Skeletal muscle cell (primary cell): ENCODE results near the gene LRIG2.
"Not testable (repeated sequence)": the region's sequence is repeated elsewhere in the genome, so short reads cannot be mapped to it uniquely, and the experiment has no call there.

Experiments used
- DNase-seq: peaks from one replicate; pipeline ENCODE4 v3.0.0-alpha.2; 2010; ENCODE audit warnings: low read depth
- H3K4me3 ChIP-seq: 2 replicates; pipeline ENCODE4 v1.5.1; 2011; ENCODE audit warnings: low read depth, mild to moderate bottlenecking, control low read depth, low read length, moderate library complexity

LRIG2 gene

GRCh38 chr1:113072757-113073478 is at the start of gene LRIG2:
LRIG2 (plus strand) TSS chr1:113073198; CDS start chr1:113073407, 209 bp downstream.
- peak within 1 kb of the TSS; percentile 93 for H3K4me3 ChIP-seq

GRCh38 chr1:113023316-113023715 is 49.7 kb upstream of the LRIG2 start:
- not testable (repeated sequence) for H3K4me3 ChIP-seq, DNase-seq

More at GRCh38 chr1:113072757-113073478, at the start of gene LRIG2:
- peak; percentile 91 for DNase-seq

GRCh38 chr1:113027007-113027406 is 46.0 kb upstream of the LRIG2 start:
- no peak for DNase-seq
- H3K4me3 ChIP-seq, result no peak overlapping the region

GRCh38 chr1:113027449-113027848 is 45.5 kb upstream of the LRIG2 start:
- no peak overlapping the region for H3K4me3 ChIP-seq
- no peak for DNase-seq

- DNase-seq, result no peak
- no peak overlapping the region for H3K4me3 ChIP-seq
Measured at GRCh38 chr1:113029822-113030221, 43.2 kb upstream of the LRIG2 start.

GRCh38 chr1:113031171-113031933 is 41.6 kb upstream of the LRIG2 start:
- no peak for DNase-seq
- H3K4me3 ChIP-seq, result no peak overlapping the region

GRCh38 chr1:113035086-113035485 is 37.9 kb upstream of the LRIG2 start:
- no peak overlapping the region for H3K4me3 ChIP-seq
- no peak for DNase-seq

GRCh38 chr1:113036639-113037321 is 36.2 kb upstream of the LRIG2 start:
- no peak overlapping the region for H3K4me3 ChIP-seq
- DNase-seq, result no peak

GRCh38 chr1:113040041-113040440 is 33.0 kb upstream of the LRIG2 start:
- DNase-seq, result no peak
- H3K4me3 ChIP-seq, result no peak overlapping the region

- DNase-seq, result no peak
- H3K4me3 ChIP-seq, result no peak overlapping the region
Measured at GRCh38 chr1:113040718-113041412, 32.1 kb upstream of the LRIG2 start.

- no peak for DNase-seq
- no peak overlapping the region for H3K4me3 ChIP-seq
Measured at GRCh38 chr1:113041569-113042284, 31.3 kb upstream of the LRIG2 start.

GRCh38 chr1:113042285-113043143 is 30.5 kb upstream of the LRIG2 start:
- DNase-seq, result peak; percentile 57
- no peak overlapping the region for H3K4me3 ChIP-seq

- not testable (repeated sequence) for H3K4me3 ChIP-seq, DNase-seq
Measured at GRCh38 chr1:113043144-113043488, 29.9 kb upstream of the LRIG2 start.

GRCh38 chr1:113046569-113046968 is 26.4 kb upstream of the LRIG2 start:
- DNase-seq, result no peak
- H3K4me3 ChIP-seq, result no peak overlapping the region

GRCh38 chr1:113048064-113048463 is 24.9 kb upstream of the LRIG2 start:
- DNase-seq, result no peak
- no peak overlapping the region for H3K4me3 ChIP-seq

GRCh38 chr1:113053344-113054126 is 19.5 kb upstream of the LRIG2 start:
- H3K4me3 ChIP-seq, result no peak overlapping the region
- no peak for DNase-seq

- H3K4me3 ChIP-seq, result no peak overlapping the region
- DNase-seq, result no peak
Measured at GRCh38 chr1:113055570-113055969, 17.4 kb upstream of the LRIG2 start.

GRCh38 chr1:113057006-113057405 is 16.0 kb upstream of the LRIG2 start:
- no peak for DNase-seq
- no peak overlapping the region for H3K4me3 ChIP-seq
